Progenitor cell of endocrine pancreas (in vitro differentiated cells): ENCODE measurements around the gene KCNH2. TPM values are rescaled to one million over a fixed set of nuclear protein-coding genes. Genes with fewer than 3 reads are reported as not detected.

Experiments
- DNase-seq: peaks from one replicate; pipeline ENCODE4 v3.0.0; 2021; ENCODE audit warnings: low spot score; ENCODE audit not compliant: unreplicated experiment
- H3K27ac Mint-ChIP-seq: 2 replicates; pipeline ENCODE4 v1.8.0; 2021; ENCODE audit warnings: mild to moderate bottlenecking, moderate library complexity, mixed read lengths
- H3K27me3 Mint-ChIP-seq: 2 replicates; pipeline ENCODE4 v1.8.0; 2021; ENCODE audit warnings: mixed read lengths
- H3K36me3 Mint-ChIP-seq: 2 replicates; pipeline ENCODE4 v1.8.0; 2022; ENCODE audit warnings: mixed read lengths; ENCODE audit not compliant: insufficient read depth
- H3K4me1 Mint-ChIP-seq: 2 replicates; pipeline ENCODE4 v1.8.0; 2021; ENCODE audit warnings: low read depth, mixed read lengths
- H3K4me3 Mint-ChIP-seq: 2 replicates; pipeline ENCODE4 v1.8.0; 2021; ENCODE audit warnings: low read depth, mild to moderate bottlenecking, moderate library complexity, mixed read lengths
- H3K9me3 Mint-ChIP-seq: 2 replicates; pipeline ENCODE4 v1.8.0; 2021; ENCODE audit warnings: low read depth, mixed read lengths
- CTCF ChIP-seq: fragments of 200-600 bp; sonication (generic); IDR thresholded peaks from one replicate; pipeline ENCODE4 v1.5.0; 2021; ENCODE audit warnings: antibody characterized with exemption, mild to moderate bottlenecking; ENCODE audit not compliant: unreplicated experiment
- total RNA-seq: library from RNA; stranded (reverse); gene quantifications from 2 replicates; pipeline ENCODE4 v1.2.1, GENCODE V29; 2021

KCNH2 gene
- total RNA-seq, 1 donor from 2014 or later, result 9.4 TPM

GRCh38 chr7:150927157-150927955, 50.8 kb downstream of the KCNH2 start:
- no peaks in the 10 kb centered on the region for H3K36me3 Mint-ChIP-seq
- no peaks in the 10 kb centered on the region for H3K4me1 Mint-ChIP-seq
- H3K27ac Mint-ChIP-seq, result no peak overlapping the region
- no peak overlapping the region for H3K4me3 Mint-ChIP-seq
- DNase-seq, result no peak
- peaks cover 30% of the 10 kb centered on the region for H3K27me3 Mint-ChIP-seq
- H3K9me3 Mint-ChIP-seq, result no peaks in the 10 kb centered on the region
- TF ChIP-seq CTCF, result no peak

- Mint-ChIP-seq H3K9me3 (no peaks in the 10 kb centered on the region), H3K27me3 (peaks cover 23% of the 10 kb centered on the region), H3K4me1 (no peaks in the 10 kb centered on the region), H3K36me3 (no peaks in the 10 kb centered on the region), H3K27ac (no peak overlapping the region), H3K4me3 (no peak overlapping the region)
- no peak for DNase-seq
- no peak for TF ChIP-seq CTCF
Observed at GRCh38 chr7:150926066-150926465, 52.1 kb downstream of the KCNH2 start.

- no peak for DNase-seq
- H3K4me3 Mint-ChIP-seq, result no peak overlapping the region
- no peaks in the 10 kb centered on the region for H3K9me3 Mint-ChIP-seq
- H3K27me3 Mint-ChIP-seq, result peaks cover 30% of the 10 kb centered on the region
- H3K36me3 Mint-ChIP-seq, result no peaks in the 10 kb centered on the region
- no peaks in the 10 kb centered on the region for H3K4me1 Mint-ChIP-seq
- H3K27ac Mint-ChIP-seq, result no peak overlapping the region
- TF ChIP-seq CTCF, result no peak
Observed at GRCh38 chr7:150924369-150924781, 53.7 kb downstream of the KCNH2 start.

GRCh38 chr7:150923802-150924201, 54.3 kb downstream of the KCNH2 start:
- no peak for TF ChIP-seq CTCF
- Mint-ChIP-seq H3K4me1 (no peaks in the 10 kb centered on the region), H3K4me3 (no peak overlapping the region), H3K36me3 (no peaks in the 10 kb centered on the region), H3K9me3 (no peaks in the 10 kb centered on the region), H3K27me3 (peaks cover 35% of the 10 kb centered on the region), H3K27ac (no peak overlapping the region)
- no peak for DNase-seq

GRCh38 chr7:150923196-150923595, 54.9 kb downstream of the KCNH2 start:
- no peak overlapping the region for H3K27ac Mint-ChIP-seq
- H3K4me1 Mint-ChIP-seq, result peaks cover 2% of the 10 kb centered on the region
- TF ChIP-seq CTCF, result no peak
- no peak overlapping the region for H3K4me3 Mint-ChIP-seq
- peaks cover 38% of the 10 kb centered on the region for H3K27me3 Mint-ChIP-seq
- H3K36me3 Mint-ChIP-seq, result no peaks in the 10 kb centered on the region
- no peak for DNase-seq
- H3K9me3 Mint-ChIP-seq, result no peaks in the 10 kb centered on the region
